Panc1 (cell line): ENCODE measurements around the gene TSPAN5. TPM values are rescaled to one million over a fixed set of nuclear protein-coding genes. Genes with fewer than 3 reads are reported as not detected.

ENCODE experiments used
- ATAC-seq: fragments of 200-7000 bp; cut with Tn5 transposase; 2 replicates; pipeline ENCODE4 v1.9.1; 2020; ENCODE audit warnings: mild to moderate bottlenecking, moderate library complexity
- BruUV-seq: library from RNA; stranded (reverse); fragments of 400-500 nt; replicated peaks from 2 replicates; lab custom pipeline; 2021; lab: Mats Ljungman, UMichigan
- CTCF ChIA-PET: fragments of 300-600 bp; sonication (Branson Sonifier 250); formaldehyde crosslinking; loops from one replicate; lab custom pipeline; 2022; ENCODE audit warnings: antibody characterized with exemption; lab: Charles Lee
- POLR2A ChIA-PET: fragments of 300-600 bp; sonication (Branson Sonifier 250); formaldehyde crosslinking; loops from one replicate; lab custom pipeline; 2022; ENCODE audit warnings: antibody characterized with exemption; lab: Charles Lee
- DNase-seq: peaks from one replicate; pipeline ENCODE4 v3.0.0-alpha.2; 2010; ENCODE audit warnings: low read depth, low spot score
- H3K27ac ChIP-seq: 2 replicates; pipeline ENCODE4 v1.5.1; 2011; ENCODE audit warnings: mild to moderate bottlenecking, low read length, inconsistent platforms
- H3K27me3 ChIP-seq: fragments of 200-500 bp; sonication (Bioruptor generic); 2 replicates; pipeline ENCODE4 v1.6.0; 2014; ENCODE audit warnings: low read length, inconsistent platforms; ENCODE audit not compliant: control insufficient read depth, insufficient read depth
- H3K36me3 ChIP-seq: fragments of 200-500 bp; sonication (Bioruptor generic); 2 replicates; pipeline ENCODE4 v1.5.1; 2014; ENCODE audit warnings: inconsistent platforms, mild to moderate bottlenecking, low read length, moderate library complexity; ENCODE audit not compliant: control insufficient read depth, insufficient read depth
- H3K4me1 ChIP-seq: 2 replicates; pipeline ENCODE4 v1.5.1; 2011; ENCODE audit warnings: inconsistent platforms, mild to moderate bottlenecking, low read length, moderate library complexity; ENCODE audit not compliant: control insufficient read depth, insufficient read depth
- H3K4me3 ChIP-seq, 2 experiments: 2 replicates each; pipeline ENCODE4 v1.5.1; 2011 to 2012; ENCODE audit warnings: low read depth in 2 of 2, low read length in 2 of 2, mild to moderate bottlenecking in 2 of 2, inconsistent platforms in 1 of 2, moderate library complexity in 1 of 2
- H3K9me3 ChIP-seq: fragments of 200-500 bp; sonication (Bioruptor generic); 2 replicates; pipeline ENCODE4 v1.5.1; 2014; ENCODE audit warnings: low read depth, mild to moderate bottlenecking, inconsistent platforms, low read length, moderate library complexity; ENCODE audit not compliant: control insufficient read depth, insufficient read depth
- POLR2AphosphoS5 ChIP-seq: IDR thresholded peaks from 2 replicates; pipeline ENCODE4 v1.6.1; 2012; ENCODE audit warnings: mild to moderate bottlenecking, low read depth, low read length, moderate library complexity
- SIN3A ChIP-seq: IDR thresholded peaks from 2 replicates; pipeline ENCODE4 v1.6.1; 2012; ENCODE audit warnings: low read depth, mild to moderate bottlenecking, low read length, moderate library complexity, borderline replicate concordance; ENCODE audit not compliant: insufficient read depth
- TCF7L2 ChIP-seq: IDR thresholded peaks from 2 replicates; pipeline ENCODE4 v1.6.1; 2011; ENCODE audit warnings: mild to moderate bottlenecking, low read depth, low read length, inconsistent platforms
- in situ Hi-C: cut with HindIII; loops from 2 replicates; pipeline ENCODE4 v1.10.0; 2016; ENCODE audit warnings: low sequenced_read_pairs, low pct_unique_long_range_greater_than_20kb
- intact Hi-C: fragments of 100-400 bp; cut with micrococcal nuclease; formaldehyde crosslinking; loops from one replicate; pipeline ENCODE4 v1.10.0; 2022; ENCODE audit not compliant: unreplicated experiment
- total RNA-seq: library from RNA; stranded (reverse); gene quantifications from one replicate; pipeline ENCODE4 v1.2.1, GENCODE V29; 2021; ENCODE audit not compliant: unreplicated experiment
- TF ChIP-seq, protein P1 (sequence below), 2 experiments: IDR thresholded peaks; 2 replicates each; pipeline ENCODE4 v1.6.1; 2011 to 2012; ENCODE audit warnings: low read depth in 2 of 2, control low read depth in 1 of 2, low read length in 1 of 2, mild to moderate bottlenecking in 1 of 2, moderate library complexity in 1 of 2; ENCODE audit not compliant: insufficient read depth in 1 of 2
- TF ChIP-seq, protein P2 (sequence below): fragments of 450-650 bp; IDR thresholded peaks from 2 replicates; pipeline ENCODE4 v1.5.1; 2017; ENCODE audit warnings: mild to moderate bottlenecking

Gene TSPAN5
- total RNA-seq, 1 experiment from 2014 or later = 61.9 TPM

- no TSS peak for BruUV-seq
- ATAC-seq = peak; percentile 68
- H3K4me3 ChIP-seq = no peak overlapping the region
- H3K27me3 ChIP-seq = no peaks in the 10 kb centered on the region
- intact Hi-C loops (loop anchor here (5.0 kb wide), 1 partner anchor 468 kb away; no protein-coding TSS in a partner anchor), in situ Hi-C loops (no loop called here)
- H3K4me1 ChIP-seq = peaks cover 41% of the 10 kb centered on the region
- DNase-seq = no peak
- CTCF ChIA-PET = no interaction called here
- POLR2A ChIA-PET = interaction anchor here (0.7 kb wide), 1 partner anchor 14 kb away, joined by 6 read pairs; no protein-coding TSS in a partner anchor
- 0 out of 2 replicates have a peak overlapping the region, but pooled peaks have one; percentile 44 for H3K27ac ChIP-seq
- H3K9me3 ChIP-seq = no peaks in the 10 kb centered on the region
- no peaks in the 10 kb centered on the region for H3K36me3 ChIP-seq
- TF ChIP-seq POLR2AphosphoS5 (no peak), TCF7L2 (no peak), SIN3A (no peak)
- TF ChIP-seq, protein P1, sequence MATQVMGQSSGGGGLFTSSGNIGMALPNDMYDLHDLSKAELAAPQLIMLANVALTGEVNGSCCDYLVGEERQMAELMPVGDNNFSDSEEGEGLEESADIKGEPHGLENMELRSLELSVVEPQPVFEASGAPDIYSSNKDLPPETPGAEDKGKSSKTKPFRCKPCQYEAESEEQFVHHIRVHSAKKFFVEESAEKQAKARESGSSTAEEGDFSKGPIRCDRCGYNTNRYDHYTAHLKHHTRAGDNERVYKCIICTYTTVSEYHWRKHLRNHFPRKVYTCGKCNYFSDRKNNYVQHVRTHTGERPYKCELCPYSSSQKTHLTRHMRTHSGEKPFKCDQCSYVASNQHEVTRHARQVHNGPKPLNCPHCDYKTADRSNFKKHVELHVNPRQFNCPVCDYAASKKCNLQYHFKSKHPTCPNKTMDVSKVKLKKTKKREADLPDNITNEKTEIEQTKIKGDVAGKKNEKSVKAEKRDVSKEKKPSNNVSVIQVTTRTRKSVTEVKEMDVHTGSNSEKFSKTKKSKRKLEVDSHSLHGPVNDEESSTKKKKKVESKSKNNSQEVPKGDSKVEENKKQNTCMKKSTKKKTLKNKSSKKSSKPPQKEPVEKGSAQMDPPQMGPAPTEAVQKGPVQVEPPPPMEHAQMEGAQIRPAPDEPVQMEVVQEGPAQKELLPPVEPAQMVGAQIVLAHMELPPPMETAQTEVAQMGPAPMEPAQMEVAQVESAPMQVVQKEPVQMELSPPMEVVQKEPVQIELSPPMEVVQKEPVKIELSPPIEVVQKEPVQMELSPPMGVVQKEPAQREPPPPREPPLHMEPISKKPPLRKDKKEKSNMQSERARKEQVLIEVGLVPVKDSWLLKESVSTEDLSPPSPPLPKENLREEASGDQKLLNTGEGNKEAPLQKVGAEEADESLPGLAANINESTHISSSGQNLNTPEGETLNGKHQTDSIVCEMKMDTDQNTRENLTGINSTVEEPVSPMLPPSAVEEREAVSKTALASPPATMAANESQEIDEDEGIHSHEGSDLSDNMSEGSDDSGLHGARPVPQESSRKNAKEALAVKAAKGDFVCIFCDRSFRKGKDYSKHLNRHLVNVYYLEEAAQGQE (IDR thresholded peaks at IDR 0.05; ENCODE audit: insufficient read depth in 1 of 2, low read depth in 2 of 2, low read length in 1 of 2) = no peak
- TF ChIP-seq, protein P2, sequence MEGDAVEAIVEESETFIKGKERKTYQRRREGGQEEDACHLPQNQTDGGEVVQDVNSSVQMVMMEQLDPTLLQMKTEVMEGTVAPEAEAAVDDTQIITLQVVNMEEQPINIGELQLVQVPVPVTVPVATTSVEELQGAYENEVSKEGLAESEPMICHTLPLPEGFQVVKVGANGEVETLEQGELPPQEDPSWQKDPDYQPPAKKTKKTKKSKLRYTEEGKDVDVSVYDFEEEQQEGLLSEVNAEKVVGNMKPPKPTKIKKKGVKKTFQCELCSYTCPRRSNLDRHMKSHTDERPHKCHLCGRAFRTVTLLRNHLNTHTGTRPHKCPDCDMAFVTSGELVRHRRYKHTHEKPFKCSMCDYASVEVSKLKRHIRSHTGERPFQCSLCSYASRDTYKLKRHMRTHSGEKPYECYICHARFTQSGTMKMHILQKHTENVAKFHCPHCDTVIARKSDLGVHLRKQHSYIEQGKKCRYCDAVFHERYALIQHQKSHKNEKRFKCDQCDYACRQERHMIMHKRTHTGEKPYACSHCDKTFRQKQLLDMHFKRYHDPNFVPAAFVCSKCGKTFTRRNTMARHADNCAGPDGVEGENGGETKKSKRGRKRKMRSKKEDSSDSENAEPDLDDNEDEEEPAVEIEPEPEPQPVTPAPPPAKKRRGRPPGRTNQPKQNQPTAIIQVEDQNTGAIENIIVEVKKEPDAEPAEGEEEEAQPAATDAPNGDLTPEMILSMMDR = no peak
These were observed 38.2 kb downstream of the TSPAN5 start for GRCh38 chr4:98620087-98620784.

DNA sequence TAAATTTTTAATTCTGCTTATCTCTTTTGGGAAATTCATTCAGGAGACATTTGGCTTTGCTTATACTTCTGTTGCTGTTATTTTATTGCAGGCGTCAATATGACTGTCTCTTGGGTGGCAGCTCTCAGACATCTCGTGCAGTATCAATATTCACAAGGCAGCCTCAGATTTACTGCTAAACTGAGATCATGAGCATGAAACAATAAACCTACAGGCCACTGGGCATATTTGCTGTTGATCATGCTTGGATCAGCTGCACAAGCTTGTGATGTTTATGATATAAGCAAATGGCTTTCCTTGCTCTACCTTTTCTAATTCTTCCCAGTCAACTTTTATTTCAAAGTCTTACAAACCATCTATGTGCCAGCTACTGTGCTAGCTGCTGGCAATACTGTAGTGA is 39.2 kb downstream of the TSPAN5 start:
- TF ChIP-seq POLR2AphosphoS5 = no peak
- TF ChIP-seq, protein P1 (IDR thresholded peaks at IDR 0.05; ENCODE audit: insufficient read depth in 1 of 2, low read depth in 2 of 2, low read length in 1 of 2) = no peak
- TF ChIP-seq, protein P2 = no peak
- no peak for TF ChIP-seq SIN3A
- TF ChIP-seq TCF7L2 = no peak
- DNase-seq (no peak), ATAC-seq (no peak)
- intact Hi-C loops (no loop called here), in situ Hi-C loops (no loop called here)
- ChIA-PET POLR2A (no interaction called here), CTCF (no interaction called here)
- no peak overlapping the region for H3K27ac ChIP-seq
- peaks cover 32% of the 10 kb centered on the region for H3K4me1 ChIP-seq
- H3K36me3 ChIP-seq = no peaks in the 10 kb centered on the region
- H3K9me3 ChIP-seq = no peaks in the 10 kb centered on the region
- H3K27me3 ChIP-seq = no peaks in the 10 kb centered on the region
- H3K4me3 ChIP-seq = no peak overlapping the region
- BruUV-seq = no TSS peak
